ENCODE measurements around the gene GFPT1.

- TF ChIP-seq POLR2A (IDR thresholded peaks at IDR 0.05; ENCODE audit: extremely low read depth, insufficient read length), result no peak
- TF ChIP-seq CTCF (IDR thresholded peaks at IDR 0.05; ENCODE audit: low read depth, low read length), result no peak
- TF ChIP-seq MAX (IDR thresholded peaks at IDR 0.05; ENCODE audit: low read depth, low read length), result no peak
- TF ChIP-seq MYC (IDR thresholded peaks at IDR 0.05; ENCODE audit: low read depth, low read length), result no peak
Observed at GRCh38 chr2:69400121-69400520, 13.1 kb upstream of the GFPT1 start.

Data from NB4 (cell line).